Upper lobe of left lung (tissue), 6 donors: ENCODE measurements around the gene SLC6A16. TPM values are rescaled to one million over a fixed set of nuclear protein-coding genes. Genes with fewer than 3 reads are reported as not detected.
A peak's percentile ranks its signal among the peaks of the same experiment; 100 is the strongest.
"Not testable (repeated sequence)": the region's sequence is repeated elsewhere in the genome, so short reads cannot be mapped to it uniquely, and the experiment has no call there.

Experiments used
- ATAC-seq, 2 donors: fragments of 200-7000 bp; cut with Tn5 transposase; one replicate each; pipeline ENCODE4 v1.9.1; 2022; ENCODE audit warnings: mild to moderate bottlenecking in 2 of 2, moderate library complexity in 2 of 2; ENCODE audit not compliant: low FRiP score in 2 of 2
- DNase-seq, 2 donors: peaks; one replicate each; pipeline ENCODE4 v3.0.0-alpha.2; 2019 to 2020
- H3K27ac ChIP-seq, 4 donors: fragments of 200-600 bp; sonication (generic); one replicate each; pipeline ENCODE4 v1.5.1; 2016 to 2019
- H3K27me3 ChIP-seq, 4 donors: fragments of 200-600 bp; sonication (generic); one replicate each; pipeline ENCODE4 v1.5.1; 2017 to 2019
- H3K36me3 ChIP-seq, 4 donors: fragments of 200-600 bp; sonication (generic); one replicate each; pipeline ENCODE4 v1.5.1; 2016 to 2019
- H3K4me1 ChIP-seq, 4 donors: fragments of 200-600 bp; sonication (generic); one replicate each; pipeline ENCODE4 v1.5.1; 2018 to 2019
- H3K4me3 ChIP-seq, 4 donors: fragments of 200-600 bp; sonication (generic); one replicate each; pipeline ENCODE4 v1.5.1; 2017 to 2019; ENCODE audit warnings: mild to moderate bottlenecking in 2 of 4, moderate library complexity in 1 of 4
- H3K9me3 ChIP-seq, 4 donors: fragments of 200-600 bp; sonication (generic); one replicate each; pipeline ENCODE4 v1.5.1; 2018 to 2019
- EP300 ChIP-seq, 4 donors: sonication (generic); formaldehyde crosslinking; IDR thresholded peaks; one replicate each; pipeline ENCODE4 v1.5.1; 2017; ENCODE audit warnings: antibody characterized with exemption in 4 of 4, control low read depth in 2 of 4
- POLR2A ChIP-seq, 4 donors: fragments of 450-650 bp; IDR thresholded peaks; one replicate each; pipeline ENCODE4 v1.5.1; 2016 to 2017; ENCODE audit warnings: antibody characterized with exemption in 4 of 4, mild to moderate bottlenecking in 2 of 4
- POLR2AphosphoS5 ChIP-seq, 2 donors: sonication (generic); formaldehyde crosslinking; IDR thresholded peaks; one replicate each; pipeline ENCODE4 v1.5.1; 2017; ENCODE audit warnings: antibody characterized with exemption in 2 of 2
- WGBS, 2 donors: methylation state at CpG; one replicate each; pipeline ENCODE4 v1.1.5; 2017 to 2018; 5-methylcytosine and 5-hydroxymethylcytosine counted together
- total RNA-seq, 6 donors: library from RNA; depleted of rRNA in 4 of 6; stranded (reverse); fragments of >200 nt in 4 of 6; gene quantifications; one replicate each; pipeline versions ENCODE4 v1.1.0 to v1.2.1, GENCODE V29; 2016 to 2021
- TF ChIP-seq, protein P1 (sequence below), 6 experiments: fragments of 450-650 bp in 4 of 6; fragments of 200-600 bp in 2 of 6; sonication (generic) in 2 of 6; IDR thresholded peaks; one replicate each; pipeline ENCODE4 v1.5.1; 2016 to 2019; ENCODE audit warnings: antibody characterized with exemption in 6 of 6
- donor health status: DM: no; HTN: no; CAD: no; lungs with moderate emphysema.
- donor health status: DM: no; HTN: yes; CAD: no; lungs with severe emphysema.

SLC6A16 gene
- total RNA-seq, 6 donors from 2014 or later, result 0.44 to 4.2 (median 2.0) TPM

DNA sequence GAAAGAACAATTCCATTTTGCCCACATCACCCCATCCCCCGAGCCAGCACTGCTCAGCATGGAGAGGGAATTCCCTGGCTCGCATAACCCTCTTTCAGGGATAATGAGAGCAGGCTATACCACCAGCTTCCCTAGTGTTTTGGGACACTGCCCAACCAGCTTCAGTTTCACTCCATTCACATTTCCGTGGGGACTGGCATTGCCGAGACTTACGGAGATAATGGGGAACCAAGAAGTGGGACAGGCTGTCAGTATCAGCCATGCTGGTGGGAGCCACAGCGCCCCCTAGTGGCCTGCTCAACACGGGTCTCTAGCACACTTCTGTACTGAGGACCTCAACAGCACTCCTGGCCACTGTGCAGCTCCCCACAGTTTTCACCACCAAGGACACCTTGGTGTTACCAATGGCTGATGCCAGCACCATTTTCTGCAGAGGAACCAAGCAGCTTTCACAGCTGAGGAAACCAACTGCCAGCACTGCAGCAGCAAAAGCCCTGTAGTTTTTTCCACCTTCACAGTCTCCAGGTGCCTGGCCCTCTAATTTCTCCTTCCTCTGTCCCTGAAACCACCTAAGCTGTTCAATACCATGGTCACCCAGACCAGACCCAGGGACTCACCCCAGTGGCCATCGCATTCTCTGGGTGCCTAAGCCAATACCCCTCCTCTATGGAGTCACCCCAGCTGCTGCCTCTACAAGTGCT is 23.7 kb downstream of the SLC6A16 start:
- Histone ChIP-seq H3K4me1 (peaks cover 0 to 6% (median 4%) of the 10 kb centered on the region in 4 donors), H3K9me3 (peaks cover 0 to 3% (median 0%) of the 10 kb centered on the region in 4 donors), H3K36me3 (no peaks in the 10 kb centered on the region), H3K4me3 (peak overlapping the region in 2 of 4 donors; percentile 8 to 27), H3K27me3 (no peaks in the 10 kb centered on the region), H3K27ac (no peak overlapping the region)
- ATAC-seq (peak; percentile 92 to 93), DNase-seq (peak; percentile 73 to 85)
- TF ChIP-seq POLR2A (IDR thresholded peaks at IDR 0.05), result no peak
- TF ChIP-seq, protein P1, sequence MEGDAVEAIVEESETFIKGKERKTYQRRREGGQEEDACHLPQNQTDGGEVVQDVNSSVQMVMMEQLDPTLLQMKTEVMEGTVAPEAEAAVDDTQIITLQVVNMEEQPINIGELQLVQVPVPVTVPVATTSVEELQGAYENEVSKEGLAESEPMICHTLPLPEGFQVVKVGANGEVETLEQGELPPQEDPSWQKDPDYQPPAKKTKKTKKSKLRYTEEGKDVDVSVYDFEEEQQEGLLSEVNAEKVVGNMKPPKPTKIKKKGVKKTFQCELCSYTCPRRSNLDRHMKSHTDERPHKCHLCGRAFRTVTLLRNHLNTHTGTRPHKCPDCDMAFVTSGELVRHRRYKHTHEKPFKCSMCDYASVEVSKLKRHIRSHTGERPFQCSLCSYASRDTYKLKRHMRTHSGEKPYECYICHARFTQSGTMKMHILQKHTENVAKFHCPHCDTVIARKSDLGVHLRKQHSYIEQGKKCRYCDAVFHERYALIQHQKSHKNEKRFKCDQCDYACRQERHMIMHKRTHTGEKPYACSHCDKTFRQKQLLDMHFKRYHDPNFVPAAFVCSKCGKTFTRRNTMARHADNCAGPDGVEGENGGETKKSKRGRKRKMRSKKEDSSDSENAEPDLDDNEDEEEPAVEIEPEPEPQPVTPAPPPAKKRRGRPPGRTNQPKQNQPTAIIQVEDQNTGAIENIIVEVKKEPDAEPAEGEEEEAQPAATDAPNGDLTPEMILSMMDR (IDR thresholded peaks at IDR 0.05), result peak; percentile 73 to 84 (median 81)
- 27 to 33% methylated on average over 6 to 8 of the region's 8 CpGs for WGBS, 2 donors

GRCh38 chr19:49298653-49299052 is 26.3 kb downstream of the SLC6A16 start:
- DNase-seq, H3K36me3 ChIP-seq, H3K27ac ChIP-seq, ATAC-seq, H3K27me3 ChIP-seq, H3K9me3 ChIP-seq, H3K4me3 ChIP-seq, H3K4me1 ChIP-seq: not testable (repeated sequence)
- WGBS, 2 donors, result 81 to 93% methylated on average over 3 of the region's 3 CpGs

DNA sequence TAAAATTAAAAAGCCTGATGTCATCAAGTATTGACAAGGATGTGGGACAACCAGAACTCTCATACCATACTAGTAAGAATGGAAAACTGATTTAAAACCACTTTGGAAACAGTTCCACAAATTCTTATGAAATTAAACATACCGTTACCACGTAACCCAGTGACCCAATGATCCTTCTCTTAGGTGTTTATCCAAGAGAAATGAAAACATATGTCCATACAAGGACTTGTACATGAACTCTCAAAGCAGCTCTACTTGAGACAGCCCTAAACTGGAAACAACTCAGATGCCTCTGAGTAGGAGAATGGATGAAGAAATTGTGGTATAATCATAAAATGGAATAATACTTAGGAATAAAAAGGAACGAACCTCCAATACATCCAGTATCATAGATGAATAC is 27.6 kb downstream of the SLC6A16 start:
- Histone ChIP-seq H3K27me3 (no peaks in the 10 kb centered on the region), H3K4me1 (peaks cover 0 to 6% (median 4%) of the 10 kb centered on the region in 4 donors), H3K36me3 (peaks cover 0 to 9% (median 0%) of the 10 kb centered on the region in 4 donors), H3K27ac (no peak overlapping the region), H3K4me3 (no peak overlapping the region), H3K9me3 (no peaks in the 10 kb centered on the region)
- DNase-seq, result no peak
- 66 to 90% methylated on average over 3 of the region's 3 CpGs for WGBS, 2 donors
- no peak for ATAC-seq
- TF ChIP-seq EP300 (IDR thresholded peaks at IDR 0.05) (no peak), POLR2A (IDR thresholded peaks at IDR 0.05) (no peak), POLR2AphosphoS5 (IDR thresholded peaks at IDR 0.05) (no peak)
- TF ChIP-seq, protein P1 (IDR thresholded peaks at IDR 0.05), result no peak

DNA sequence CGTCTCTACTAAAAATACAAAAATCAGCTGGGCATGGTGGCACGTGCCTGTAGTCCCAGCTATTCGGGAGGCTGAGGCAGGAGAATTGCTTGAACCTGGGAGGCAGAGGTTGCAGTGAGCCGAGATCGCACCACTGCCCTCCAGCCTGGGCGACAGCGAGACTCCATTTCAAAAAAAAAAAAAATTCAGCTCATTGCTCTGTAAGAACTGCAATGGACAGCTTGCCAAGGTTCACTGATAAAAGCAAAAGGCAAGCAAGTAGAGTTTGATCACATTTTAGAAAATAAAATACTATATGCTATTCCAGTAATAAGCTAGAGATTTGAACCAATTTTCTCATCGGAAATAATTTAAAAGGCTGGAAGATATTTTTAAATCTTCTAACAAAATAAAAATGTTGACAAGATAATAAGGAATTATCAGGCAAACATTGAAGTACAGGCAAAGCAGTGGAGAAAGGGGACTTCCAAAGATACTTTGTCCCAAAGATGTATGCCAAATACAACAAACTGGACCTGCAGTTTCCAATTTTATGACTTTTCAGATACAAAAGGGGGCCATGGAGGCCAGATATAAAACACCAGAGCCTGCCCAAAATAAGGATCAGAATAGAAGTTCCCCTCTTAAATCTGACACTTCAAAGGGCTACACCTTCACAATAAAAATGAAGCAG is 29.6 kb downstream of the SLC6A16 start:
- Histone ChIP-seq H3K27ac (no peak overlapping the region), H3K4me3 (no peak overlapping the region), H3K4me1 (no peaks in the 10 kb centered on the region), H3K9me3 (no peaks in the 10 kb centered on the region), H3K36me3 (peaks cover 0 to 9% (median 0%) of the 10 kb centered on the region in 4 donors), H3K27me3 (no peaks in the 10 kb centered on the region)
- TF ChIP-seq, protein P1 (IDR thresholded peaks at IDR 0.05), result no peak
- TF ChIP-seq POLR2A (IDR thresholded peaks at IDR 0.05) (no peak), EP300 (IDR thresholded peaks at IDR 0.05) (no peak), POLR2AphosphoS5 (IDR thresholded peaks at IDR 0.05) (no peak)
- DNase-seq, result no peak
- WGBS, 2 donors, result 97 to 99% methylated on average over 8 of the region's 8 CpGs
- ATAC-seq, result no peak

- Histone ChIP-seq H3K9me3 (no peaks in the 10 kb centered on the region), H3K4me3 (no peak overlapping the region), H3K36me3 (peaks cover 0 to 9% (median 0%) of the 10 kb centered on the region in 4 donors), H3K27ac (no peak overlapping the region), H3K4me1 (no peaks in the 10 kb centered on the region), H3K27me3 (no peaks in the 10 kb centered on the region)
- no peak for DNase-seq
- no peak for ATAC-seq
- 89 to 90% methylated on average over 6 of the region's 6 CpGs for WGBS, 2 donors
- TF ChIP-seq POLR2AphosphoS5 (IDR thresholded peaks at IDR 0.05) (no peak), EP300 (IDR thresholded peaks at IDR 0.05) (no peak), POLR2A (IDR thresholded peaks at IDR 0.05) (no peak)
- TF ChIP-seq, protein P1 (IDR thresholded peaks at IDR 0.05), result no peak
These were observed 30.6 kb downstream of the SLC6A16 start for GRCh38 chr19:49294401-49294800.
